ENCODE results near the gene CLMN.

CLMN gene

DNA sequence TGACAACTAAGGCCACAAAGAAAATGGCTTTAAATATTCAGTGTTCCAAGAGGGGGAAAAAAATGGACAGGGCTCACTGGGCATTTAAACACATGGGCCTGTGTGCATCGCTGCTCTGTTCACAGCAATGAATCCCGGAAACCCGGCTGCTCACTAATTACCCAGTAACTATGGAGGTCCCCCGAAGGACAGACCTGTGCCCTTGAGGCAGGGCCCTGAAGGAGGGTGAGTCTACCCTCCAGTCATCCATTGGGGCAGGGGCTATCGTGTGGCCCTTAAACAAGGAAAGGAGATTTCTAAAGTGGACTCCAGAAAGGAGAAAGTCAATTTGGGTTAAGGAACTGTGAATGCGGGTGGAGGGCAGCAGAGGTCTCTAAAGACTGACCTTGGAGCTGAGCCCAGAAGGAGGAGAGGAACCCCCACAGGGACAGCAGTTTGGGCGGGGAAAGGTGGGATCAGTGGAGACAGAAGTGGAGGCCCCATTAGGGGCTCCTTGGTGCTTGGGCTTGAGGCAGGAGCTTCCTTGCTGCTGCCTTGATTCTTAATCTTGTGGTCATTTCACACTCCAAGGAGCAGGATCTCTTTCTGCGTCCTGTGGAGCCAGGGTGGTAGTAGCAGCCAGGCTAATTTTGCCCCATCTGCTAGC is 1.4 kb upstream of the CLMN start:
- DNase-seq (ENCODE audit: low read depth, low spot score): no peak

DNA sequence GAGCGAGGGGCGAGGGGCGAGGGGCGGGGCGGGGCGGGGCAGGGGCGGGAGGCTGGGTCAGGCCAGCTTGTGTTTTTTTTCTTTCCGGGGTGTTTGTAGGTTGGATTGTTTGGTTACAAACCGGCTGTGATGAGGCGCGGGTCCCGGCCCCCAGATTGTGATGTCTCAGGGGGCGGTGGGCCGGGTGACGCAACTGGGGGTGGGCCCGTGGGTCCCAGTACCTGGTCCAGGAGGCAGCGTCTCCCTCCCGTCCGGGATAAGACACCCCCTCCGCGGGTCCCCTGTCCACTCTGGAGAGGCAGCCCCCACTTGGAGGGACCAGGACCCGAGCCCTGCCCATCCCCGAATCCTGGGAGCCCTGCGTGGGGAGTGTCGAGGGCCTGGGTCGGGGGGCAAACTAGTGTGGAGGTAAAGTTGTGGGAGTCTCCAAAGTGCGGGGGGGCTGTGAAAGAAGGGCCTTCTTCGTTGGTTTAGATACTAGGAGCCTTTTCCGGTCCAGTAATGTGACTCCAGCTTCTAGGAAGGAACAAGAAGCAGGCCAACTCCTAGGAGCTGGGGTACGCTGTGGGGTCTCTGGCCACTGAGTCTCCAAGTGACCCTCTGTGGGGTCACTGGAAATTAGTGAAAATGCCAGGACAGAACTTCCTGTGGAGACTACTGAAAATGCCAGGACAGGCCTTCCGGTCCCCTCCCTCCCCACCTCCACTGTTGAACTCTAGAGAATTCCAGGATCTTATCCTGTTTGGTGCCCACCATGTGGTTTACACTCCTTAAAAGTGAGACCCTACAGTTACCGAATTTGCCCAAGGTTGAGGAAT is 579 bp upstream of the CLMN start:
- DNase-seq (ENCODE audit: low read depth, low spot score): no peak

DNA sequence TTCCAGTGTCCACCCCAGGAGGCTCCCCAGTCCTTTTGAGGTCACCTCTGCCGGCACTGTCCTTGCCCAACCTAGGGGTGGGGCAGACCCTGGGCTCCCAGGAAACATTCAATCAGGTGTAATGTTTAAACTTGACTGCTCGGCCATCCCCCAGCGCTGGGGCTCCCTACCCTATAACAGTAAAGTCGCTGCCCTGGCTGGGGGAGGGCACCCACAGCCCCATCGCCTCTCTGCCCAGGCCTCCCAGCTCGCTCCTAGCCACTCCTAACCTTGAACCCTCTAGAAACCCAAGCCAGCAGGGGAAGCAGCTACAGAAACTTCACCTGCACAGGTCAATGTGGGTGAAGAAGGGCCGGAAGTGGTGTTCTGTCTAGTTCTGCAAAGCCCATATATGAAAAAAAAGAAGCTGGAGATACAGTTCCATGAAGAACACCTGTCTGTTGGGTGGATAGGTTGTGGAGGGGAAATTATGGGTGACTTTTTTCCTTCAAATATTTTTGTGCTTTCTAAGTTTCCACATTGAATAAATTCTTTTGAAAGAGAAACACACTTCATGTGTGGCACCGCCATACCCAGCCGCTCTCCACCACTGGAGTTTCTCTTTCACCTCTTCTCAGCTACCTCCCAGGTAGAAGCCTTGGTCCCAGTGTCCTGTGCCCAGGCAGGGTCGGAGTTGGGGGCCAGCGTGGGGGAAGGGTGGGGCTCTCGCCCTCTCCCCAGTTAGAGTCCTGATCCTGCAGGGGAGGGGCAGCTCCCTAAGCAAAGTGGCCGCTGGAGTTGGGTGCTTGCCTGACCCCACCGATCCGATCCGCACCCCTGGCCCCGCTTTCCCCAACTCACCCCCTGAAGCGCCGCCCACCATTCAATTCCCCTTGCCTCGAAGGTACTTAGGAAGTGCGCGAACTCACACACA is 1.1 kb downstream of the CLMN start:
- DNase-seq (ENCODE audit: low read depth, low spot score): no peak

DNA sequence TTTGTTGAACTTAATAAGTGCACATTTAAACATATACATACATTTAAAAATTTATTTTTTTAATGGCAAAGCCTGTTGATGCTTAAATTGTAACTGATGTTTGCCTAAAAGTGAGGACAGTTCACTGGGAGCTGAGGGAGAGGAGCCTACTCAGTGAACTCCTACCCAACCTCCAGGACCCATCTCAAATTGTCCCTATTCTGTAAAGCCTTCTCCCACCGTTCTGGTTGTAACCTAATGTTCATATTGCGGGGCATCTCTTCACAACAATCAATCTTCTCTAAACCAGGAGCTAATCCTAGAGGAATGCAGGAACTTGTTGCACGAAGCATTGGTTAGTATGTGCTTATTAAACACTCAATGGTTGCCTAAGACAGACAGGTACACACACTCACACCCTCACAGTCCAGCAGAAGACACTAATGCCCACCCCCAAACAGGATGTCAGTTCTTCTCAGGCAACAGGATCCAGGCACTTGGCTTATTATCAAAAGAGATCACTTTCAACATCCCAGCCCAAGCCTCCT is 1.8 kb downstream of the CLMN start:
- DNase-seq (ENCODE audit: low read depth, low spot score): no peak

DNA sequence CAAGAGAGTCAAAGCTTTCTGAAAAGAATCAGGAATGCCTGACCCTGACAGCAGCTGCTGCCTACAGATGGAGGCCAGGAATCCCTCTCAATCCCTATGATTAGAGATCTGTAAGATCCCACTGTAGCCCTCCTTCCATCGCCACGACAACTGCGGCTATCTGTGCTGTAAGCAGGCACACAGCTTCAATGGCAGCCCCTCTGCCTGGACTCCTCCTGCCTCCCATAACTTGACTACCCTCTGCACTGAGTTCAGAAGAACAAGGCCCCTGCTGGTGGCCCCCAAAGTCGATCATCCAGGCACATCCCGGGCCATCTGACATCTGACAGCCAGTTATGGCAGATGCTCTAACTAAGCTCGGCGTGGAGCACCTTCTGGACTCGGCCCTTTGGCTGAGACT is 2.9 kb downstream of the CLMN start:
- DNase-seq (ENCODE audit: low read depth, low spot score): no peak

DNA sequence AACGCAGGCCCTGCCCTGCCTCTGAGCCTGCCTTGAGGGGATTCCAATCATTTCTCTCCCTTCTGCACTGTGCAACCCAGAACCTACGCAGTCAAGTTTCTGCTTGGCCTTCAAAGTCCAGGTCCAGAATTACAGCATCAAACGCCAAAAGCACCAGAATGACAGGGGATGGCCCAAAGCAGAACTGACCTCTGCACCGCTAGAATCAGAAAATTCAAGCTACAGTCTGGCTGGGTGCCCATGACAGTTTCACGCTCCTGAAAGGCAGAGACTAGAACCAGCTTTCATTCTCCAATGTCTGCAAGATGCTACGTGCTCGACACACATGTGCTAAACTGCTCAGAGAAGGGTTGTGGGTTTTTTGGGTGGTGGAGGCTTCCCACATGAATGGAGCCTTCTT is 4.1 kb downstream of the CLMN start:
- no peak for DNase-seq (ENCODE audit: low read depth, low spot score)

DNA sequence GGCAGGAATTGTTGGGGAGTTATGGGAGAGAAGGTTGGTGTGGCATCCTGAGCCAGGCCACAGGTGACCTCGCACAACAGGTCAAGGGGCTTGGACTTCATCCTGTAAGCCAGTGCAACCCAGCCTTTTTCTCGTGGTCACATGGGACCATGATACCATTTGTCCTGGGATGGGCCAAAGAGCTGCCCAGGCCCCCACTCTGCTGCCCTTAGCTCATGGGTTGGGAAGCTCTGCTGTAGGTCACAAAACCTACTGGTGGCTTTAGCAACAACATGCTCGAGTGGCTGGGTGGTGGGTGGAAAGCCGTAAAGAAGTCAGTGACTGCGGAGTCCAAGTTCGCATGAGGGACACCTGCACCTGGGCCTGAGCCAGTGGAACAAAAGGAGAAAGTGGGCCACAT is 4.6 kb downstream of the CLMN start:
- DNase-seq (ENCODE audit: low read depth, low spot score): no peak

DNA sequence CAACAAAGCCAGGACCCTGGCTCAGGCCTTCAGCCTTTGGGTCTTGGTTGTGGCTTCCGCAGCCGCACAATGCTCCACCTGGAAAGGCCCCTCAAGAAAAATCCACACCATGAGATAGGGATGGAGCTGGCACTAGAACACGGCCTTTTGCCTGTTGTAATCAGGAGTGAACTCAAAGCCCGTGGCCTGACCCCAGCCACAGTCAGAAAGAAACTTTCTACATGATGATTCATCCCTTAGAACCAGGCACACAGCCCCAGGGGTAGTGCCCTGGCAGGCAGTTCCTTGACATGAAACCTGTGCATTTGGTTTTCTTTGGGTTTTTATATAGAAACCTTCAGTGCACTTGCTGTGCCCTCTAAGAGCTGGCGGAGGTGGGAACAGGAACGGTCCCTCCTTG is 5.1 kb downstream of the CLMN start:
- DNase-seq (ENCODE audit: low read depth, low spot score): peak; percentile 62

DNA sequence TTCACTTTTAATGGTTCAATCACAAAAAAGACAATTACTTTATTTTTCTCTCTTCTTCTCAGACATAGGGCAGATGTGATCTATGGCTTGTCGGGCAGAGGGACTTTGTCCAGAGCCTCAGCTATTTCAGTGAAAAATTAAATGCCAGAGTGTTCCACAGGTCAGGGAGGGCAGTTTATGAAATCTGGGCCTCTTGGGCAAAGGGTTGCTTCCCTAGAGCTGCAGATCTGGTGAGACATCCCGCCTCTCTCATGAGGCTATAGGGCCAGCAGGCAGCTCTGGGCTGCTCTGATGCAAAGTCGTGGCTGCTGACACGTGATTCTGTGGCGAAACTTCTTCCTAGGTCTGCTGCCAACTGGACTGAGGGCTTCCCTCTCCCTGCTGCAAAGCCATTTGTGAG is 6.0 kb downstream of the CLMN start:
- DNase-seq (ENCODE audit: low read depth, low spot score): peak; percentile 28

DNA sequence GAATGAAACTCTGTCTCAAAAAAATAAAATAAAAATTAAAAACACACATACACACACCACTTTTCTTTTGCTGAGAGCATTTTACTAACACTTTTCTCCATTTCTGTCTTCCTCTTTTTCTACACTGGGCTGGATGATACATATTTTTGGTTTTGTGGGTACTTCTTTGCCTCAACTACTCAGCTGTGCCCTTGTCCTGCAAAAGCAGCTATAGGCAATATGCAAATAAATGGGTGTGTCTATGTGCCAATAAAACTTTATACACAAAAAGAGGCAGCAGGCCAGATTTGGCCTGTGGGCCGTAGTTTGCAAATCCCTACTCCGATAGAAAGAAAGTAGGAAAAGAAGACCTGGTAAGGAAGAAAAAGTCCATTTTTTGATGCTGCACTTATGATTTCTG is 6.5 kb downstream of the CLMN start:
- DNase-seq (ENCODE audit: low read depth, low spot score): no peak

DNA sequence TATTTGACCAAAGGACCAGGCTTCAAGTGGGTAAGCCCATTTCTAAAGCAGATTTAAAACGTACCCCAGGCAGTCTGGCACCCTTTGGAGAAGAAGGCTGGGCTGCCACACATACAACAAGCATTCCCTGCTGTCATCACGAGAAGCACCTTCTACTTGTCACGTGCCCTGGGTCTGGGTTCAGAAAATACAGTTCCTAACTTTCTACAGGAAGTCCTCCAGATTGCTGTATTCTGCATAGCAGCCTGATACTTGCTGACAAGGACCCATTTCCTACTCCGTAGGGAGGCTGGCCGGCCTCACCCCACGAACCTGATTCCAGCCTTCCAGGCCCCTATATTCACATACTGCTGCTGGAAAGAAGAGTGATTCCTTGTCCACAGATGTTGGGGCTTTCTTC is 7.4 kb downstream of the CLMN start:
- DNase-seq (ENCODE audit: low read depth, low spot score): no peak

DNA sequence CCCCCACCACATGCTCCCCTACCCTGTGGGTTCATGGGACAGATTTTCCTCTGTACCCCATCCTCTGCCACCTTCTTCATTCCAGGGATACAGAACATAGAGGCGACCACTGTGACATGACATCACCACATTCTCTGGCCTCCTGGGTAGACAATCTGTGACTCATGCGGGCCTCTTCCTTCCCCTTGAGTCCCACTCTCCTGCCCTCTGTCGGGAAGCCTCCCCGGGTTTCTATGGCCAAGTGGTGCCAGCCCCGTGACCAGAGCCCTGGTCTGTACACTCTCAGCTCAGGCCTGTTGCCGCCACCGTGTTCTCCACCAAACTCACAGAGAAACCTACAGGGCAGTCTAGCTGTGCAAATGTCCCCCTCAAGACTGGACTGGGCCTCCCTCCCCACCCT is 8.0 kb downstream of the CLMN start:
- DNase-seq (ENCODE audit: low read depth, low spot score): peak; percentile 30

DNA sequence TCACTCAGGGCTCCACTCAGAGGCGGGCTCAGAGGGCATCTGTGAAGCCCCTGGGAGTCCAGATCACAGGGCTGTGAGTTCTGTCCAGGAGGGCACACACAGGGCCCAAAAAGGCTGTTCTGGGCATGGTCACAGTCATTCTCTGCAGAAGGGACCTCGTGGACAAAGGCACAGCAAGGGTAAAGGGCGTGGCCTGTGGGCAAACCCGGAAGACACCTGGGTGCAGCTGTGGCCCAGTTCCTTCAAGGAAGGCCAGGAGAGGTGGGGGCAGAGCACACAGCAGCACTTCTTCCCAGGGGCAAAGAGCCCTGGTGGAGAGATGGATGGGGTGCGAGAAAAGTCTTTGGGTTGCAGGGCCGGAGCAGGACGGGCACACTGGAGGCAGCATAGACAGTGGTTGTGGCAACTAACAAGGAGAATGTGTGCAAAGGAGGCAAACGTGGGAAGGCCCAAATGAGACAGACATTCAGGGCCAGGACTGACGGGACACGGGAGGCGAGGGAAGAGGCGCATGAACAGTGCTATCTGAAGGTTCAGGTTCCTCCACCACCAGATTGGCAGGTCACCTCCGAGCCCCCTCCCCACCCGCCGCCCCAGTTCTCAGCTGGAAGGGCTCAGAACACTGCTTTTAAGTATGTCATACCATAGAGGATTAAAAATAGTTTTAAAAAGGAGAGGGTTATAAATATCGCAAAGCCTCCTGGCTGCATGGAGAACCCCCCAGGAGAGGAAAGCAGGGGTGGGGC is 8.9 kb downstream of the CLMN start:
- DNase-seq (ENCODE audit: low read depth, low spot score): no peak

DNA sequence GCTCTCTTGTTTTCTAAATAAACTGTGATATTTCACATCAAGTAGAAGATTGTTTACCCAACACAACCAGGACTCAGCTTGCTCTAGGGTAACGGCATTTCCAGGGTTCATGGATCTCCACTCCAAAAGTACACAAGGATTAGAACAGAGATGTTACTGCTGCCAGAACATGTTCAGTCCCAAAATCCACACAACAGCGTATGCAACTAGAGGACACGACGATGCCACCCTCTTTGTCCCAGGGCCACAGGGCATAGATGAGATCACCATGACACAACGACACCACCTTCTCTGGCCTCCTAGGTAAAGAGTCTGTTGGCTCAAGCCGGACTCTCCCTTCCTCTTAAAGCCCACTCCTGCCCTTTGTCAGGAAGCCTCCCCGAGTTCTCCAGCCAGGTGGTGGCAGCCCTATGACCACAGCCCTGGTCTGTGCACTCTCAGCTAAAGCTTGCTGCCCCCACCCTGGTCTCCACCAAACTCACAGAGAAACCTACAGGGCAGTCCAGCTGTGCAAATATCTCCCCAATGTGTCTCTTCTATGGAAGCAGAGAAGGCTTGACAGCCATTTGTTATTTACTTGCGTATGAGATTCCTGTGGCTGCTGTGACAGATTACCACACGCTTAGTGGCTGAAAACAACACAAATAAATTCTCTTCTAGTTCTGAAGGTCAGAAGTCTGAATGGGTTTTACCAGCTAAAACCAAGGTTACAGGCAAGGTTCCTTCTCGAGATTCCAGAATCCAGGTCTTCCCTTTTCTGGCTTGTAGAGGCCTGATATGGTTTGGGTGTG is 10.3 kb downstream of the CLMN start:
- DNase-seq (ENCODE audit: low read depth, low spot score): no peak

DNA sequence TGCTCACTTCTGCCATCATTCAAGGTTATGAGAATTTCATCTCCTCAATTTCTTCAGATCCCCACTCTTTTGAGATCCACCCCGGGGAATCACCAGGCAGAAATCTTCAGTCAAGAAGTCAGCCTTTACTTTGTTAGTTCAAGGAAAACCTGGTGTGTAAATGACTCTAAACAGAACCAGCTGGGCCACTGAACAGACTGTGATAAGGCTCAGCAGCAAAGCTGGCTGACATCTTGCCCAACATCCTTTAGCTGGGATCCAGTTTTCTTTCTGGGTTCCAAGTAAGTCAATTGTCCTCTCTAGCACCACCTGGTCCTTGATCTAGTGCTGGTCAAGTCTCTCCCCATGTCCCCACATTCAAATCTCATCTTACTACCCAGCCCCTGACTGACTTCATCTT is 11.6 kb downstream of the CLMN start:
- DNase-seq (ENCODE audit: low read depth, low spot score): no peak

DNA sequence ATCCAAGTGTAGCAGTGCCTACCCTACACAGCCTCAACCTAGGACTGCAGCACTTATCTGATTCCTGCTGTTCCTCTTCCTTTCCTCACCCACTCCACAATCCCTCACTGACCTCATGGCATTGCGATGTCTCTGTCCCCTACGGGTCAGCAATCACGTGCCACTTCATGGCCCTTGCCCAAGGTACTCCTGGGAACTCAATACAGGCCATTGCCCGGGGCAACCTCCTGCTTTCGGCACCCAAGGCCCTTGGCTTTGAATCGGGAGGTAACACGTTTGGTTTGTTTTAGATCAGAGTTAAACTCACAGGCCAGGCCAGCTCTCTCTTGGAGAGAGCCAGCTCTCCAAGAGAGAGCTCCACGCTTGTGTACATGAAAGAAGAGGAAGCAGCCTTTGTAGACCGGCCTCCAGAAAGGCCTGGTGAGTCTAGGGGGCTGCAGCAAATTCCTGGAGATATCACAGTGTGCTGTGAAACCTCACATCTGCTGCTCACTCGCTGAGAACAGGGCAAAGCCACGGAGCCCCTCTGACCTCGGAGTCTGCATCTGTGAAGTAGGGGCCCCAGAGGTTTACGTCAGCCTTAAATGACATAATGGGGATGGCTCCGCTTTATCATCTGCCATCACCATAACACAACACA is 12.2 kb downstream of the CLMN start:
- DNase-seq (ENCODE audit: low read depth, low spot score): no peak

DNA sequence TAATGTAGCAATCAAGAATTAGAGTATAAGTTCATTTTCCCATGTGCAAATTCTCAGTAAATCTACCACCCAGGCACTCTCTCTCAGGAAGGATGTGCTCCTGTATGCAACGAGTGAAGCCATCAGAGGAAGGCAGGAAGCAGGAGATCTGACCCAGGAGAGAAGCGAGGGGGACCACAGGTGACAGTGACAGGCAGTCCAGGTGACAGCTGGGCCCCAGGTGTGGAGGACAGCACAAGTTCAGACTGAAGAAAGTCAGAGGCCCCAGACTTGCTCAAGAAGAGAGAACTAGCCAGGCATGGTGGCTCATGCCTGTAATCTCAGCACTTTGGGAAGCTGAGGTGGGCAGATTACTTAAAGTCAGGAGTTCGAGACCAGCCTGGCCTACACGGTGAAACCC is 13.8 kb downstream of the CLMN start:
- no peak for DNase-seq (ENCODE audit: low read depth, low spot score)

DNA sequence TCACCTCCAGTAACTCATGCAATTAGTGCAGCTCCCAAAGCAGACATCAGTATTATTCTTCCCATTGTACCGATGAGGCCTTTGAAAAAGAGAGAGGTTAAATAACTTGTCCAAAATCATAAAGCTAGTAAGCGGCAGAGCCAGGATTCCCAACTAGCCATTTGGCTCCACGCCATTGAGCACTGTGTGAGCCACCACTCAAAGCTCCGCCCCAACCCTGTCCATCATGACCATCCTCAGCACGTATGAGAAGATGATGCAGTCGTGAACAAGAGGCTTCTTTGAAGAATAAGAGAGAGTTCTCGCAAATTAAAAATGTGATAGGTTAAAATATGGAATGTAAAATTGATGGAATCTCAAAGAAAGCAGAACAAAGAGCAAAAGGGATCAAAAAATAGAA is 14.6 kb downstream of the CLMN start:
- no peak for DNase-seq (ENCODE audit: low read depth, low spot score)

DNA sequence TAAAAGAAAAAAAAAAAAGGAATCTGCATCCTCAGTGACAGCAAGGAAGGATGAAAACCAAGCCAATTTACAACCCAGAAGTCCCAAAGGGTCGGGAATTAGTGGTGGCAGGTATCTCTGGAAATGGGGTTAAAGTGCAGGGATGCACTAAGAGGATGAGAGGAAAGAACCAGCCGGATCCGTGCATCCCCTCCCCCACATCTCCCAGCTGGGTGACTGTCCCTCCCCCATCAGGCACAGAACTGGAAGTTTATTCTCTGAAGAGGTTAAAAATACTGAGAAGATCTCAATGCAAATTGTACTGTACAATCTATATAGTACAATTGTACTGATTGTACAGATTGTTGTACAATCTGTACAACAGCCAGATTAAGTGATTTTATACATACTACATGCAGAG is 15.4 kb downstream of the CLMN start:
- DNase-seq (ENCODE audit: low read depth, low spot score): no peak

DNA sequence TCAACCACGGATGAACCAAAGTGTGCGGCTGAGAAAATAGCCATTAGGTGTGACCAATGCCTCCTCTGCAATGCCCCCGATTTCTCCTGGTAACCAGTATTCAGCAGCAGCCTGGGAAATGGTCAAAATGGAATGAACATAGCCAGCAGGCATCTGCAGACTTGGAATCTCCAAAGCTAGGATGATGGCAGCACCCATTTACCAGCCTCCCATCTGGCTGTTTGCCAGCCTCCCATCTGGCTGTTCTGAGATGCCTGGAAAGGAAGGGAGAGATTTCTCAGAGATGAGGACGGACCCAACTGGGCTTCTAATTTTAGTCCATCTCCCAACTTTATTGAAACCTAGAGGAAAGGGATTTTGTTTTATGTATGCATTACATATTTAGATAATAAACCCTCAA is 16.2 kb downstream of the CLMN start:
- no peak for DNase-seq (ENCODE audit: low read depth, low spot score)
